Measurements from ENCODE around the gene MYCN. TPM values are rescaled to one million over a fixed set of nuclear protein-coding genes. Genes with fewer than 3 reads are reported as not detected.
A peak's percentile ranks its signal among the peaks of the same experiment; 100 is the strongest.
"Not testable (repeated sequence)": the region's sequence is repeated elsewhere in the genome, so short reads cannot be mapped to it uniquely, and the experiment has no call there.

MYCN gene
- total RNA-seq, 1 donor from 2014 or later, result 0.20 TPM

DNA sequence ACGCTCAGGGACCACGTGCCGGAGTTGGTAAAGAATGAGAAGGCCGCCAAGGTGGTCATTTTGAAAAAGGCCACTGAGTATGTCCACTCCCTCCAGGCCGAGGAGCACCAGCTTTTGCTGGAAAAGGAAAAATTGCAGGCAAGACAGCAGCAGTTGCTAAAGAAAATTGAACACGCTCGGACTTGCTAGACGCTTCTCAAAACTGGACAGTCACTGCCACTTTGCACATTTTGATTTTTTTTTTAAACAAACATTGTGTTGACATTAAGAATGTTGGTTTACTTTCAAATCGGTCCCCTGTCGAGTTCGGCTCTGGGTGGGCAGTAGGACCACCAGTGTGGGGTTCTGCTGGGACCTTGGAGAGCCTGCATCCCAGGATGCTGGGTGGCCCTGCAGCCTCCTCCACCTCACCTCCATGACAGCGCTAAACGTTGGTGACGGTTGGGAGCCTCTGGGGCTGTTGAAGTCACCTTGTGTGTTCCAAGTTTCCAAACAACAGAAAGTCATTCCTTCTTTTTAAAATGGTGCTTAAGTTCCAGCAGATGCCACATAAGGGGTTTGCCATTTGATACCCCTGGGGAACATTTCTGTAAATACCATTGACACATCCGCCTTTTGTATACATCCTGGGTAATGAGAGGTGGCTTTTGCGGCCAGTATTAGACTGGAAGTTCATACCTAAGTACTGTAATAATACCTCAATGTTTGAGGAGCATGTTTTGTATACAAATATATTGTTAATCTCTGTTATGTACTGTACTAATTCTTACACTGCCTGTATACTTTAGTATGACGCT, 5.8 kb downstream of the MYCN start:
- ATAC-seq, result no peak

DNA sequence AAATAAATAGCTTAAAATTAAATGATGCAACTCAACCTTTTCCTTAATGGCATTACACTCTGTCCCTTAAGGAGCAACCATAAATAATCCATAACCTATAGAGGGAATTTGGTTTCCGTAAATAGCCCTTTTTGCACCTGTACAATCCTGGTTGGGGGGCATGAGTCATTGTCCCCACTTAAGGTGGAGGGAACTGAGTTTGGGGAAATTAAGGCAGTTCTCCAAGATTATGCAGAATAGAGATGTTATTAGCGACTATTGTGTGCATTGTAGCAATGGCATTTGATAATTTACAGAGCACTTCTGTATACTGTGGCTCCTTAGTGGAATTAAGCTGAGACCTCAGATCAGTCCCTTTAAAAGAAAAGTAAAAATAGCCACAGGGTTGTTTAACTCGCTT, 6.6 kb downstream of the MYCN start:
- ATAC-seq, result no peak

- no peak for ATAC-seq
Observed at GRCh38 chr2:15947431-15947830, 7.1 kb downstream of the MYCN start.

- ATAC-seq, result no peak
Observed at GRCh38 chr2:15948704-15948957, 8.3 kb downstream of the MYCN start.

DNA sequence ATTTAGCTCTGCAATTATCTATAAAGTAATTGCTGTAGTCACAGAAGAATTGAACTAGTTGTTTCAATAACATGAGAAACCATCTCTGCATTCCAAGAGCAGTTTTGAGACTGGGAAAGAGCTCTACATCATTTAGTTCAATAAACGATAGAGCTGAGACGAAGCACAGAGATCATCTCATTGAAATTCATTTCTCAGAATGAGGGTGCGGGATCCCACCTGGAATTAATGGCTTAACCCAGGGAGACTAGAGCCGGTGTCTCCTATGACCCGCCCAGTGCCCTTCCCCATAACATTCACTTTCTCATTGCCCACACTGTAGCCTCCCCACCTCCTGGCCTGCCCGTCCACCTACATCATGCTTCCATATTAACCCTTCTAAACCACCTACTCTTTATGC, 8.8 kb downstream of the MYCN start:
- no peak for ATAC-seq

- ATAC-seq, result no peak
Observed at GRCh38 chr2:15949551-15949950, 9.2 kb downstream of the MYCN start.

GRCh38 chr2:15950088-15950952, 10.0 kb downstream of the MYCN start:
- no peak for ATAC-seq

GRCh38 chr2:15951936-15952335, 11.6 kb downstream of the MYCN start:
- not testable (repeated sequence) for ATAC-seq

GRCh38 chr2:15952451-15953146, 12.2 kb downstream of the MYCN start:
- ATAC-seq, result no peak

DNA sequence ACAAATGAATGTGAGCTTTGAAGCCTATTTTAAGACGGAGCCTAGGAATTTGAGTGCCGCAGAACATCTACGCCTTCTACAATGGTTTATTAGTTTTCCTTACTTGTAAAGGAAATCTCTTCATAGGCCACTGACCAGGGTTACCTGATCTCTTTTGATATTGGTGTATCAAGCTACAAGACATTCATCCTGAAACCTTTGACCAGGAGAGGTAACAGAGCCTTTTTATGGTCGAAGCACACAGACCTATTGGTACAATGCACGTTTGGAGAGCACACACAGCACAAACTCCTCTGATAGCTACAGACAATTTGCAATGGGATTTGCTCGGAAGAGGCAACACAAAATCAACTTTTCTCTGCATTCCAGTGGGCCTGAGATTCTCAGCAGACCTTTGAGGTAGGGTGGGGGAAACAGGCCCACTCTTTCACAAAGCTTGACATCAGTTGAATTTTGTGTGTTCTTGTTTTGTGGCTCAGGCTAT, 12.8 kb downstream of the MYCN start:
- no peak for ATAC-seq

GRCh38 chr2:15953891-15954680, 13.7 kb downstream of the MYCN start:
- no peak for ATAC-seq

DNA sequence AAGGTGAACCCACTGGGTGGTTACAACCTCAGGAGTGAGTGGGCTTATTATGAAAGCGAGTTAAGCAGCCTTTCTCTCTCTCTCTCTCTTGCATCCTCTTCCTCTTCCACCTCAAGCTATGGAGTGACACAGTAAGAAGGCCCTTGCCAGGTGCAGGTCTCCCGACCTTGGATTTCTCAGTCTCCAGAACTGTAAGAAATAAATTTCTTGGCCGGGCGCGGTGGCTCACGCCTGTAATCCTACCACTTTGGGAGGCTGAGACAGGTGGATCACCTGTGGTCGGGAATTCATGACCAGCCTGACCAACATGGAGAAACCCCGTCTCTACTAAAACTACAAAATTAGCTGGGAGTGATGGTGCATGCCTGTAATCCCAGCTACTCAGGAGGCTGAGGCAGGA, 14.4 kb downstream of the MYCN start:
- no peak for ATAC-seq

- ATAC-seq, result peak; percentile 87
Observed at GRCh38 chr2:15955232-15955988, 15.1 kb downstream of the MYCN start.

GRCh38 chr2:15956230-15956629, 15.9 kb downstream of the MYCN start:
- ATAC-seq, result no peak

DNA sequence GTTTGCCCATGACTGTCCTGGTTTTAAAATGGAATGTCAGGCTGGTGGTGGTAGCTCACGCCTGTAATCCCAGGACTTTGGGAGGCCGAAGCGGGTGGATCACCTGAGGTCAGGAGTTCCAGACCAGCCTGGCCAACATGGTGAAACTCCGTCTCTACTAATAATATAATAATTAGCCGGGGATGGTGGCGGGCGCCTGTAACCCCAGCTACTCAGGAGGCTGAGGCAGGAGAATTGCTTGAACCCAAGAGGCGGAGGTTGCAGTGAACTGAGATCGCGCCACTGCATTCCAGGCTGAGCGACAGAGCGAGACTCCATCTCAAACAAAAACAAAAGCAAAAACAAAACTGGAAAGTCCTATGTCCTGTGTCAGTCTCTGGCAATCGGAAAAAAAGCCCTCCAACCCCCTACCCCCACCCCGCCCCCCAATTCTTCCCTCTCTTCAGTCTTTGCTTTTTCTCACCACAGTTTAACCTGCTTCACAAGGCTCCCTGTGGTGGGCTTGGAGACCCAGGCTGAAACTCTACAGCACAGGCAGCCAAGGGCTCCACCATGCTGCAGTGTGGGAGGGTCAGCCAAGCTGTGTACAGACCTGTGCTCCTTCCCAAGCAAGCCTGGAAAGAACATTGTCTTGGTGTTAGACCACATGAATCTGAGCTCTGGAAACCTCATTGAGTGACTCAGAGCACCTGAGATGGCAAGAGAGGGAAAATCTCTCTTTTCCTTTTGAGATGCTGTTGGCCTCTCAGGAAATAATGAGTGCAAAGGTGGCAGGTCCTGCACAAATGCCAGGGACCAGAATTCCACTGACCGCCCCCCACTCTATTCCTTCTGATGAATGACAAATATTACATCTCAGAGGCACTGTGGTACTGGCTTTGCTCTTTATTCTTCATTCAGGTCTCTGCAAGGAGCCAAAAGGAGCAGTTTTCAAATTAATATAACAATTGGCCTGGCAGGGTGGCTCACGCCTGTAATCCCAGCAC, 16.7 kb downstream of the MYCN start:
- no peak for ATAC-seq

DNA sequence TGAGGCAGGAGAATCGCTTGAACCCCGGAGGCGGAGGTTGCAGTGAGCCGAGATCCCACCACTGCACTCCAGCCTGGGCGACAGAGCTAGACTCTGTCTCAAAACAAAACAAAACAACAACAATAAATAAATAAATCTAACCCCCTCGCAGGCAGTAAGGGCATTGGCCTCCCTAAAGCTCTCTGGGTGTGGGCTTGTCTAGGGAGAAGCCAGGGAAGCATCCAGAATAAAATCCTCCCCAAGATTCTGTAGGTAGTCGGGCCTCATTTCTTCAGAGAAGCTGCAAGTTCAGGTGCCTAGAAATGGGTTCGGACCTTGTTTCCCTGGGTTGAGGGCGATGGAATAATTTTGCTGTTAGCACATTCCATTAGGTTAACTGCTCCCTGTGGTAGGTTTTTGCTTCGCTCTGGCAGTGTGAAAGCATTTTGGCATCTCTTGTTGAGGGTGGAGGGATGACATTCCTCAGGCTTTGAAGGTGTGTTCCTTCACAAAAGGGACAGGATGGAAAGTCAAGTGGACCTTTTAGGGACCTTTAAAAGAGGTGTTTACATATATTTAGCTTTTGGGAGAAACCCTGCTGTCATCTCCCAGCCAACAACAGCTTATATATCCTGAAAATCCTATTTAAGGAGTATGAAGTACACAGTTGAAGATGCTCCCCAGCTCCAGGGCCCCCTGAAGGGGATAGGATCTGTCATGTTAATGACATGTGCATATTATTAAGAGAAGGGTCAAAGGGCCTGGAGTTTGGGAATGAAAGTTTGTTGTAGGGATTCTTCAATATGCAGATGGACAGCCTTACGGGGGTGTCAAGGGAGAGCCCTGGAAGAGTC, 17.7 kb downstream of the MYCN start:
- ATAC-seq, result no peak

DNA sequence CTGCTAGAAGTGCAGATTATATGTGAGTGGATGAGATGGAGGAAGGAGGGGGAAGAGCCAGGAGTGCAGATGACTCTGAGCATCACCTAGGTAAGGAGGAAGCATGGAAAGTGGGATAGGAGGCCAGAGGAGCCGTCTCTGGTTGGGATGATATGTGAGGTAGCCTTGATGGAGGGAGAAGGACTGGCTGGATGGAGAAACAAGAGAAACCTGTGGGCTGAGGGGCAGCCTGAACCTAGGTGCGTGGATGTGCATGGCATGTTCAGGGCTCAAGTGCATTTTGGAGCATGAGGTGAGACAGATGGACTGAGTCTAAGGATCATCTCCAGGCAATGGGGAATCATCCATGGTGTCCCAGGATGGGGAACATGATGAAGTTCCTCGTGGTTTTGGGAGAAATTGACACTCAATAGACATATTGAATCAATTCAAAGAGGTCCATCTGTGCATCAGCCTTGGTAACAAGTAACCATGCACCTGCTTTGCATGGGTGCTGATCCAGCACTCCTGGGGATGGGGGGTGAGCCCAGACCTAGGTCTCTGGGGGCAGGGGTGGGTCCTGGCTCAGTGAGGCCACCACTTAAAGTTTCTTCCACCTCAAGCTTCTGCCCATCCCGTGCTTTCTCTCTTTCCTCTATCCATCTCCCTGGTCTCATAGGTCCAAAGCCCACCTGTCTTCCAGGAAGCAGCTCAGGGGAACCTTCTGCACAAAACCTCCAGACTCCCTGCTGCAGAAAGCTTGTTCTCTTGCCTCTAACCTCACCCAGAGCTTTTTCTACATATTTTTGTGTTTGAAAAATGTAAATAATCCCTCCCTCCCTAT, 19.2 kb downstream of the MYCN start:
- no peak for ATAC-seq

- not testable (repeated sequence) for ATAC-seq
Observed at GRCh38 chr2:15960154-15960520, 19.8 kb downstream of the MYCN start.

Data from esophagus mucosa (tissue), 1 donor.